ENCODE data around the gene LYSMD4.

Gene LYSMD4

GRCh38 chr15:99731336-99732123, 1.7 kb downstream of the LYSMD4 start:
- DNase-seq, result no peak

- DNase-seq, result no peak
Observed at GRCh38 chr15:99729920-99730319, 3.3 kb downstream of the LYSMD4 start.

GRCh38 chr15:99729327-99729726, 3.9 kb downstream of the LYSMD4 start:
- no peak for DNase-seq

- no peak for DNase-seq
Observed at GRCh38 chr15:99728916-99729315, 4.3 kb downstream of the LYSMD4 start.

- no peak for DNase-seq
Observed at GRCh38 chr15:99727733-99728132, 5.5 kb downstream of the LYSMD4 start.

- no peak for DNase-seq
Observed at GRCh38 chr15:99727330-99727729, 5.9 kb downstream of the LYSMD4 start.

- no peak for DNase-seq
Observed at GRCh38 chr15:99726333-99726732, 6.9 kb downstream of the LYSMD4 start.

- DNase-seq, result no peak
Observed at GRCh38 chr15:99722406-99722805, 10.8 kb downstream of the LYSMD4 start.

GRCh38 chr15:99721896-99722295, 11.3 kb downstream of the LYSMD4 start:
- DNase-seq, result no peak

- no peak for DNase-seq
Observed at GRCh38 chr15:99721104-99721778, 12.0 kb downstream of the LYSMD4 start.

- DNase-seq, result no peak
Observed at GRCh38 chr15:99720533-99720932, 12.7 kb downstream of the LYSMD4 start.

GRCh38 chr15:99719096-99719541, 14.1 kb downstream of the LYSMD4 start:
- DNase-seq, result no peak

GRCh38 chr15:99718421-99718820, 14.8 kb downstream of the LYSMD4 start:
- no peak for DNase-seq

- DNase-seq, result no peak
Observed at GRCh38 chr15:99717161-99718009, 15.9 kb downstream of the LYSMD4 start.

- no peak for DNase-seq
Observed at GRCh38 chr15:99716540-99717095, 16.6 kb downstream of the LYSMD4 start.

GRCh38 chr15:99712415-99712814, 20.8 kb downstream of the LYSMD4 start:
- DNase-seq, result no peak

GRCh38 chr15:99711625-99712024, 21.6 kb downstream of the LYSMD4 start:
- DNase-seq, result no peak

- DNase-seq, result no peak
Observed at GRCh38 chr15:99709243-99709986, 23.8 kb downstream of the LYSMD4 start.

GRCh38 chr15:99708563-99708962, 24.7 kb downstream of the LYSMD4 start:
- DNase-seq, result no peak

- DNase-seq, result no peak
Observed at GRCh38 chr15:99707473-99708270, 25.6 kb downstream of the LYSMD4 start.

- DNase-seq, result no peak
Observed at GRCh38 chr15:99706557-99707303, 26.5 kb downstream of the LYSMD4 start.

Data from NCI-H345 (cell line).